Sigmoid colon (tissue), 7 donors: ENCODE data around the gene ELOA. TPM values are rescaled to one million over a fixed set of nuclear protein-coding genes. Genes with fewer than 3 reads are reported as not detected.
A peak's percentile ranks its signal among the peaks of the same experiment; 100 is the strongest.

ENCODE experiments used
- DNase-seq: peaks from one replicate; pipeline ENCODE4 v3.0.0-alpha.2; 2019
- H3K27ac ChIP-seq, 4 donors: fragments of 200-600 bp; sonication (generic); one replicate each; pipeline ENCODE4 v1.5.1; 2016 to 2019; ENCODE audit warnings: mild to moderate bottlenecking in 1 of 4
- H3K27me3 ChIP-seq, 3 donors: fragments of 200-600 bp; sonication (generic); one replicate each; pipeline ENCODE4 v1.5.1; 2019; ENCODE audit warnings: mild to moderate bottlenecking in 1 of 3
- H3K36me3 ChIP-seq, 4 donors: fragments of 200-600 bp; sonication (generic); one replicate each; pipeline ENCODE4 v1.5.1; 2016 to 2019
- H3K4me1 ChIP-seq, 4 donors: fragments of 200-600 bp; sonication (generic); one replicate each; pipeline ENCODE4 v1.5.1; 2017 to 2019
- H3K4me3 ChIP-seq, 4 donors: fragments of 200-600 bp; sonication (generic); one replicate each; pipeline ENCODE4 v1.5.1; 2017 to 2019; ENCODE audit warnings: mild to moderate bottlenecking in 2 of 4, moderate library complexity in 1 of 4
- H3K9me3 ChIP-seq, 4 donors: fragments of 200-600 bp in 3 of 4; sonication (generic) in 3 of 4; one replicate each; pipeline versions ENCODE4 v1.5.1 to v1.6.1; 2013 to 2019
- CTCF ChIP-seq, 4 experiments: fragments of 450-650 bp in 3 of 4; fragments of 200-600 bp in 1 of 4; IDR thresholded peaks; one replicate each; pipeline ENCODE4 v1.5.1; 2016 to 2019; ENCODE audit warnings: antibody characterized with exemption in 4 of 4, mild to moderate bottlenecking in 3 of 4, moderate library complexity in 2 of 4
- EP300 ChIP-seq, 4 donors: sonication (generic); formaldehyde crosslinking; IDR thresholded peaks; one replicate each; pipeline ENCODE4 v1.6.1; 2017; ENCODE audit warnings: antibody characterized with exemption in 4 of 4
- POLR2A ChIP-seq, 2 donors: fragments of 450-650 bp; IDR thresholded peaks; one replicate each; pipeline ENCODE4 v1.6.1; 2016; ENCODE audit warnings: antibody characterized with exemption in 2 of 2, mild to moderate bottlenecking in 2 of 2, moderate library complexity in 2 of 2
- POLR2AphosphoS5 ChIP-seq, 4 donors: sonication (generic); formaldehyde crosslinking; IDR thresholded peaks; one replicate each; pipeline ENCODE4 v1.6.1; 2017; ENCODE audit warnings: antibody characterized with exemption in 4 of 4
- WGBS, 2 donors: extraction: QIAGEN DNeasy Blood & Tissue Kit; methylation state at CpG; one replicate each; pipeline ENCODE4 v1.1.7; 2013; 5-methylcytosine and 5-hydroxymethylcytosine counted together
- intact Hi-C: fragments of 100-400 bp; cut with DNase I; formaldehyde crosslinking; loops from one replicate; pipeline ENCODE4 v1.15.1; 2023
- polyA plus RNA-seq, 3 donors: library from polyadenylated mRNA; stranded (reverse); fragments of 200-250 nt; gene quantifications; one replicate each; pipeline ENCODE4 v1.2.3, GENCODE V29; 2013
- total RNA-seq, 4 donors: library from RNA; depleted of rRNA; stranded (reverse); fragments of >200 nt; gene quantifications; one replicate each; pipeline ENCODE4 v1.1.0, GENCODE V29; 2016
- donor health status: healthy with polysubstance abuse.
- donor health status: Bipolar disorder and iron deficiency.
- donor health status: healthy.

The ELOA gene
- total and polyA plus RNA-seq, 7 donors = 12.3 to 29.9 (median 25.7) TPM

- intact Hi-C loops = no loop called here
- WGBS, 2 donors = 55 to 72% methylated on average over 11 of the region's 11 CpGs
- TF ChIP-seq POLR2A (IDR thresholded peaks at IDR 0.05) = no peak
- TF ChIP-seq POLR2AphosphoS5 (IDR thresholded peaks at IDR 0.05) = no peak
- TF ChIP-seq CTCF (IDR thresholded peaks at IDR 0.05) = peak in 2 of 4 experiments; percentile 16 to 18
- no peak for TF ChIP-seq EP300 (IDR thresholded peaks at IDR 0.05)
- Histone ChIP-seq H3K36me3 (peaks cover 49 to 65% (median 60%) of the 10 kb centered on the region in 4 donors), H3K9me3 (no peaks in the 10 kb centered on the region), H3K4me1 (peaks cover 0 to 15% (median 0%) of the 10 kb centered on the region in 4 donors), H3K27me3 (no peaks in the 10 kb centered on the region), H3K27ac (no peak overlapping the region), H3K4me3 (no peak overlapping the region)
- no peak for DNase-seq
Observed at GRCh38 chr1:23751050-23751814, 8.0 kb downstream of the ELOA start.

- Histone ChIP-seq H3K36me3 (peaks cover 53 to 71% (median 65%) of the 10 kb centered on the region in 4 donors), H3K4me1 (peaks cover 0 to 11% (median 0%) of the 10 kb centered on the region in 4 donors), H3K27ac (no peak overlapping the region), H3K27me3 (no peaks in the 10 kb centered on the region), H3K9me3 (no peaks in the 10 kb centered on the region), H3K4me3 (no peak overlapping the region)
- no peak for TF ChIP-seq POLR2AphosphoS5 (IDR thresholded peaks at IDR 0.05)
- no peak for DNase-seq
- 93 to 95% methylated on average over 4 of the region's 4 CpGs for WGBS, 2 donors
- intact Hi-C loops = no loop called here
Observed at GRCh38 chr1:23751815-23752200, 8.5 kb downstream of the ELOA start.

- whole genome bisulfite sequencing, 2 donors = 89 to 91% methylated on average over 1 of the region's 1 CpG
- H3K4me1 ChIP-seq = peaks cover 0 to 1% (median 0%) of the 10 kb centered on the region in 4 donors
- TF ChIP-seq EP300 (IDR thresholded peaks at IDR 0.05) (no peak), POLR2AphosphoS5 (IDR thresholded peaks at IDR 0.05) (no peak), POLR2A (IDR thresholded peaks at IDR 0.05) (no peak), CTCF (IDR thresholded peaks at IDR 0.05) (no peak)
- no peak for DNase-seq
- H3K36me3 ChIP-seq = peaks cover 62 to 82% (median 76%) of the 10 kb centered on the region in 4 donors
- no peaks in the 10 kb centered on the region for H3K27me3 ChIP-seq
- no peaks in the 10 kb centered on the region for H3K9me3 ChIP-seq
- intact Hi-C loops = no loop called here
- H3K4me3 ChIP-seq = no peak overlapping the region
- H3K27ac ChIP-seq = no peak overlapping the region
Observed at GRCh38 chr1:23752909-23753308, 9.6 kb downstream of the ELOA start.

- no peak overlapping the region for H3K27ac ChIP-seq
- 93 to 96% methylated on average over 3 of the region's 3 CpGs for whole genome bisulfite sequencing, 2 donors
- peaks cover 0 to 12% (median 10%) of the 10 kb centered on the region in 4 donors for H3K4me1 ChIP-seq
- no peaks in the 10 kb centered on the region for H3K27me3 ChIP-seq
- no peak for DNase-seq
- intact Hi-C loops = no loop called here
- no peaks in the 10 kb centered on the region for H3K9me3 ChIP-seq
- H3K36me3 ChIP-seq = peaks cover 59 to 100% (median 75%) of the 10 kb centered on the region in 4 donors
- no peak overlapping the region for H3K4me3 ChIP-seq
- TF ChIP-seq EP300 (IDR thresholded peaks at IDR 0.05) = no peak
- no peak for TF ChIP-seq POLR2AphosphoS5 (IDR thresholded peaks at IDR 0.05)
- no peak for TF ChIP-seq POLR2A (IDR thresholded peaks at IDR 0.05)
- no peak for TF ChIP-seq CTCF (IDR thresholded peaks at IDR 0.05)
Observed at GRCh38 chr1:23756676-23757075, 13.4 kb downstream of the ELOA start.

GRCh38 chr1:23757812-23758211, 14.5 kb downstream of the ELOA start:
- peaks cover 48 to 100% (median 64%) of the 10 kb centered on the region in 4 donors for H3K36me3 ChIP-seq
- H3K27ac ChIP-seq = no peak overlapping the region
- 92% methylated on average over 1 of the region's 1 CpG for WGBS, 2 donors

More at GRCh38 chr1:23757812-23758211, 14.5 kb downstream of the ELOA start:
- Histone ChIP-seq H3K9me3 (no peaks in the 10 kb centered on the region), H3K27me3 (no peaks in the 10 kb centered on the region), H3K4me1 (peaks cover 0 to 12% (median 10%) of the 10 kb centered on the region in 4 donors), H3K4me3 (no peak overlapping the region)
- intact Hi-C loops = no loop called here
- TF ChIP-seq POLR2AphosphoS5 (IDR thresholded peaks at IDR 0.05) (no peak), POLR2A (IDR thresholded peaks at IDR 0.05) (no peak), CTCF (IDR thresholded peaks at IDR 0.05) (no peak), EP300 (IDR thresholded peaks at IDR 0.05) (no peak)
- no peak for DNase-seq
